ENCODE results near the gene EML1.

DNA sequence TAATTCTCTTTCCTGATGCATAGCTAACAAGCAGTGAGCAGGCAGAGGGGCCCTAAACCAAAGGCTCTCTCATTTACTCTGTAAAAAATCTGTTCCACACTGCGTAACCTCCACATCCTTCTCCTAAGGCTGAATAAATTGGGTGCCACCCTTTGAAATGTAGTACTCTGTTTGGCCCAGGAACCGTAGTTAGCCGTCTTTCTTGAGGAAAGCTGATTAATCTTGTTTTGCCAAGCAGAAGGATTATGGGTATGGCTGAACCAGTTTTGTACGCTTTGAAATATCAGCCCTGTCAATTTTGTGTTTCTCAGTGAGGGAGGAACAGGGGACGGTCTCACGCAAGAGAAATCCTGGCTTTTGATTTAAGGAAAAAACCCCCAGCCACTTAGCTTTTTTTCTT lies 19.7 kb downstream of the EML1 start:
- TF ChIP-seq, protein P1, sequence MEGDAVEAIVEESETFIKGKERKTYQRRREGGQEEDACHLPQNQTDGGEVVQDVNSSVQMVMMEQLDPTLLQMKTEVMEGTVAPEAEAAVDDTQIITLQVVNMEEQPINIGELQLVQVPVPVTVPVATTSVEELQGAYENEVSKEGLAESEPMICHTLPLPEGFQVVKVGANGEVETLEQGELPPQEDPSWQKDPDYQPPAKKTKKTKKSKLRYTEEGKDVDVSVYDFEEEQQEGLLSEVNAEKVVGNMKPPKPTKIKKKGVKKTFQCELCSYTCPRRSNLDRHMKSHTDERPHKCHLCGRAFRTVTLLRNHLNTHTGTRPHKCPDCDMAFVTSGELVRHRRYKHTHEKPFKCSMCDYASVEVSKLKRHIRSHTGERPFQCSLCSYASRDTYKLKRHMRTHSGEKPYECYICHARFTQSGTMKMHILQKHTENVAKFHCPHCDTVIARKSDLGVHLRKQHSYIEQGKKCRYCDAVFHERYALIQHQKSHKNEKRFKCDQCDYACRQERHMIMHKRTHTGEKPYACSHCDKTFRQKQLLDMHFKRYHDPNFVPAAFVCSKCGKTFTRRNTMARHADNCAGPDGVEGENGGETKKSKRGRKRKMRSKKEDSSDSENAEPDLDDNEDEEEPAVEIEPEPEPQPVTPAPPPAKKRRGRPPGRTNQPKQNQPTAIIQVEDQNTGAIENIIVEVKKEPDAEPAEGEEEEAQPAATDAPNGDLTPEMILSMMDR (IDR thresholded peaks at IDR 0.05), result no peak
- no peak for TF ChIP-seq POLR2A (IDR thresholded peaks at IDR 0.05)

Measured in body of pancreas (tissue), 4 donors.